ENCODE measurements around the gene MYCT1.
A peak's percentile ranks its signal among the peaks of the same experiment; 100 is the strongest.
"Not testable (repeated sequence)": the region's sequence is repeated elsewhere in the genome, so short reads cannot be mapped to it uniquely, and the experiment has no call there.

Gene MYCT1, protein sequence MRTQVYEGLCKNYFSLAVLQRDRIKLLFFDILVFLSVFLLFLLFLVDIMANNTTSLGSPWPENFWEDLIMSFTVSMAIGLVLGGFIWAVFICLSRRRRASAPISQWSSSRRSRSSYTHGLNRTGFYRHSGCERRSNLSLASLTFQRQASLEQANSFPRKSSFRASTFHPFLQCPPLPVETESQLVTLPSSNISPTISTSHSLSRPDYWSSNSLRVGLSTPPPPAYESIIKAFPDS

DNA sequence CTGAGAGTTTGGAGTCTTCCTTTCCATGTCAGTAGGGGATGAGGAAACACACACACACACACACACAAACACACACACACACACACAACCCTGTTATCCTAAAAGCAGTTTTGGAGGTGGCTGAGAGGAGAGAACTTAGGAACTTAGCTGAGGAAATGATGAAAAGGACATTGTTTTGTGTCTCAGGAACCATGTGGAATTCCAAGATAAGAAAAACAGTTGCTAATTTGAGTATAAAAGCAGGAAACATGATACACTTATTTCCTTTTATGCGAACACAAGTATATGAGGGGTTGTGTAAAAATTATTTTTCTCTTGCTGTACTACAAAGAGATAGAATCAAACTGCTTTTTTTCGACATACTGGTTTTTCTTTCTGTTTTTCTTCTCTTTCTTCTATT lies at the start of gene MYCT1:
Gene MYCT1 (plus strand): TSS at position 264 of the 400 bp plus-strand sequence. CDS start 6 bp downstream, at position 270.
- DNase-seq, result no peak

DNA sequence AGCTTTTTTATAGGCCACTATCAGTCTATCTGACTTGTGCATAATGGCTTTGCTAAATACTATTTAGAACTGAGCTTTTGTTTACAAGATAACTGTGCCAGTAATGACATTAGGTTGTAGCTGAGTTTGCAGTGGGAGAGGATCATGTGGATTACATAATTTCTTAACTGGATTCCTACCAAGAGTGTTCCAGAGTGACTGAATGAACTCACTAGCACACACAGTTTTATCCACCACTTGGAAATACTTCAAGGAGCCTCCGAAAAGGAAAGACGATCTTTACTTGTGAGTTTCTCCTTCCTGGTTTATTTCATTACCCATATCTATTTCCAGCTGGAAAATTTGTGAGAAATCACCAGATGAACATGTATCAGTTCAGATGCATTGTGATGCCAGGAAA lies 49.6 kb upstream of the MYCT1 start:
- DNase-seq, result no peak

DNA sequence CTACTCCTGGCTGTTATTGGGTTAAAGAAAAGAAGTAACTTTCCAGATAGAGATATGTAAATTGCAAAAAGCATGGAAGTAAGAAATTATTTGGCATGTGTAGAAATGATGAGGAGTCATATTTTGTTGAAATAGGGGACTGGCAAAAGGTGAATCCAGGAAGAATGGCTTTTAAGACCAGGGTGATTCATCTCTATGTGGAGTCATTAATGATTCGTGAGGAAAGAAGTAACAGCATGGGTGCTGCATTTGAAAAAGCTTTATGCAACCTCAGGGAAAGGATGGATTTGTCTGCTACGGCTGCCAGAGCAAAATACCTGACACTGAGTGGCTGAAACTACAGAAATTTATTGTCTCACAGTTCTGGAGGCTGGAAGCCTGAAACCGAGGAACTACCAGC lies 45.7 kb upstream of the MYCT1 start:
- DNase-seq, result no peak

DNA sequence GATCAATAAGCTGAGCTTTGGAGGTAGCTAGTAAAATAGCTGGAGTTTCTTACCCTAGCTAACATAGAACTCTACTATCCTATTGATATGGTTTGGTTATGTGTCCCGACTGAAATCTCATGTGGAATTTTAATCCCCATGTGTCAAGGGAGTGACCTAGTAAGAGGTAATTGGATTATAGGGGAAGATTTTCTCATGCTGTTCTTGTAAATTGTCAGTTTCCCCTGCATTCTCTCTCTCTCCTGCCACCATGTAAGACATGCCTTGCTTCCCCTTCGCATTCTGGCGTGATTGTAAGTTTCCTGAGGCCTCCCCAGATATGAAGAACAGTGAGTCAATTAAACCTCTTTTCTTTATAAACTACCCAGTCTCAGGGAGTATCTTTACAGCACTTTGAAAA lies 35.9 kb upstream of the MYCT1 start:
- DNase-seq, result no peak

DNA sequence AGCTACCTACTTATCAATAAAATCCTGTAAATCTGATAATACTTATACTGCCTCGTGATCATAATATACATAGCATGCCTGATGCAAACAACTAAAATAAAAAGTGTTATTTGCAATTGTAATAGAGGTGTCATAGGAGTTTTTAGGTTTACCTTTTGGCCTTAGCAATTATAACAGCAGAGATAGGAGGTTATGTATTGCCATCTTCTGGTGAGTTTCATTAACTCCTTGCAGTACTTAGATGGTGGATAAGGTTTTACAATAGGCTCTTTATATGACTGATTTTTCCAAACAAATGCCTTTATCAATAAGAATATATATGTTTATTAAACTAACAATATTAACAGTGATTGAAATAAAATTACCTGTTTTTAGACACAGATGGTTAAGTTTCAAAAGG lies 27.8 kb upstream of the MYCT1 start:
- DNase-seq, result no peak

DNA sequence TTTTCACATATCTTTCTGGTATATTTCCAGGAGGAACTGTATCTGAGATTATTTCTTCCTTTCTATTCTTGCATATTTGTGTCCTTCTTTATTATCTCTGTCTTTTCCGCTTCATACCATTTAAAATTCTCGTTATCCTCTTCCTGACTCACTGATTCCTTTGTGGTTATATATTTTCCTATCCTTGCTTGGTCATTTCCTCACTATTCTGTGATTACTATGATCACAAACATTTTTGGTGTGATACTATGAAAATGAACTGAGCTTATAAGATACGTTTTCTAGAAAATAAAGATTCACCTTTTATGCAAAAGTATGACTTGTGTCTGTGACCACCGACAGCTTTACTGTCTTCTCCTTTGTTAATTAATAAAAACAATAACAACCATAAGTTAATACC lies 26.5 kb upstream of the MYCT1 start:
- DNase-seq, result no peak

DNA sequence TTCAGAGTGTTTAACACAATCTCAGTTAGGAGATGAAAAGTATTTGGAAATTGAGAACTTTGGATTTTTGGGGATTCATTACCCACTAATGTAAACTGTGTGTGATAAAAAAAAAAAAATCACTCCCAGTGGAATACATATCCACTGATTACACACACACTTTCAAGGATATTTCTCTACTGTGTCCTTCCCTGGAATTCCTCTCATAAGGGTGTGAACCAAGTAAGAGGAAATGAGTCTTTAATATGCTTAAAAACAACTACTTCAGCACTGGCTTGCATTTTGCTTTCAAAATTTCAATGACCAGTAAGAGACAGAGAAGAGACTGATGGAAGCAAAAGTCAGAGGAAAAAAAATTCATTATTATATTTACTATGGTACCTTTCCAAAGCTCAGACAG lies 24.5 kb upstream of the MYCT1 start:
- no peak for DNase-seq

DNA sequence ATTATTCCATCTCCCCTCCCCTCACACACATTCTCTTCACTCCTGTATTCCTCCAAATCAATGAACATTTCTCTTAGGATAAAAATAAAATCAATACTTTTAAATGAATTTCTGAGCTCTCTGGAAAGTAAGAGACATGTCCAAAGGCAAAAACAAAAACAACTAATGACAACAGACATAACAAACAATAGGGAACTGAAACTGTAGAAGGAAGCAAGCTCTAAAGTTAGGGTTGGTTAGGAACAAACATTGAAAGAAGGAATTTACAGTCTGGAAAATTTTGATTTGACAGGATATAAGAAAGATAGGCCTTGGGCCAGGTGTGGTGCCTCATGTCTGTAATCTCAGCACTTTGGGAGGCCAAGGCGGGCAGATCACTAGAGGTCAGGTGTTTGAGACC lies 17.5 kb upstream of the MYCT1 start:
- DNase-seq, result no peak

DNA sequence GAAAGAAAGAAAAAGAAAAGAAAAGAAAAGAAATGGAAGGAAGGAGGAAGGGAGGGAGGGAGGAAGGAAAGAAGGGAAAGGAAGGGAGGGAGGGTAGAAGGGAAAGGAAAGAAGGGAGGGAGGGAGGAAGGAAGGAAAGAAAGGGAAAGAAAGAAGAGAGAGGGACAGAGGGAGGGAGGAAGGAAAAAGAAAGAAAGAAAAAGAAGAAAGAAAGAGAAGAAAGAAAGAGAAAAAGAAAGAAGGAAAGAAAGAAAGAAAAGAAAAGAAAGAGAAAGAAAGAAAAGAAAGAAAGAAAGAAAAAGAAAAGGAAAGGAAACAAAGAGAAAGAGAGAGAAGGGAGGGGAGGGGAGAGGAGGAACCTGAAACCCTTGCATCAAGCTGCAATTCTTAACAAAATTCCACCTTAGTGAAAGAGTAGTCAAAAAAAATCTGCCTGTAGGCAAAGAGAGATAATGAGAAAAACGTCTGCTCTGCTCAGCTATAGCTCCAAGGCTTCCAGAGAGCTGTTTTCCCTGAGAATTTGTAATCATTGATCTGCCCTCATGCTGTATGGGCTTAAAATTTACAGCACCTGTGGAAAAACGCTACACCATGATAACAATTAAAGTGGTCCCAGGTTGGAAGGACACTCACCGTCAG lies 16.7 kb upstream of the MYCT1 start:
- DNase-seq, result no peak

DNA sequence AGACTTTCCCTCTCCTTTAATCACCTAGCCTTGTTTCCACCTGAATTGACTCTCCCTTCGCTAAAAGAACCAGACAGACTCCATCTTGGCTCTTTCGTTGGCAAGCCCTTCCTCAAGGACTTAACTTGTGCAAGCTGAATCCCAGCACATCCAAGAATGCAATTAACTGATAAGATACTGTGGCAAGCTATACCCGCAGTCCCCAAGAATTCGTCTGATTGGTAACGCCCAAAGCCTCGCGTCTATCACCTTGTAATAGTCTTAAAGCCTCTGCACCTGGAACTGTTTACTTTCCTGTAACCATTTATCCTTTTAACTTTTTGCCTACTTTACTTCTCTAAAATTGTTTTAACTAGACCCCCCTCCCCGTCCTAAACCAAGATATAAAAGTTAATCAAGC lies 15.6 kb upstream of the MYCT1 start:
- DNase-seq, result no peak

DNA sequence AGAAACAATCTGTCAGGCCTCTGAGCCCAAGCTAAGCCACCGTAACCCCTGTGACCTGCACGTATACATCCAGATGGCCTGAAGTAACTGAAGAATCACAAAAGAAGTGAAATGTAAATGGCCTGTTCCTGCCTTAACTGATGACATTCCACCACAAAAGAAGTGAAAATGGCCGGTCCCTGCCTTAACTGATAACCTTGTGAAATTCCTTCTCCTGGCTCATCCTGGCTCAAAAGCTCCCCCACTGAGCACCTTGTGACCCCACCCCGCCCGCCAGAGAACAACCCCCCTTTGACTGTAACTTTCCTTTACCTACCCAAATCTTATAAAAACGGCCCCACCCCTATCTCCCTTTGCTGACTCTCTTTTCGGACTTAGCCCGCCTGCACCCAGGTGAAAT lies 14.8 kb upstream of the MYCT1 start:
- not testable (repeated sequence) for DNase-seq

DNA sequence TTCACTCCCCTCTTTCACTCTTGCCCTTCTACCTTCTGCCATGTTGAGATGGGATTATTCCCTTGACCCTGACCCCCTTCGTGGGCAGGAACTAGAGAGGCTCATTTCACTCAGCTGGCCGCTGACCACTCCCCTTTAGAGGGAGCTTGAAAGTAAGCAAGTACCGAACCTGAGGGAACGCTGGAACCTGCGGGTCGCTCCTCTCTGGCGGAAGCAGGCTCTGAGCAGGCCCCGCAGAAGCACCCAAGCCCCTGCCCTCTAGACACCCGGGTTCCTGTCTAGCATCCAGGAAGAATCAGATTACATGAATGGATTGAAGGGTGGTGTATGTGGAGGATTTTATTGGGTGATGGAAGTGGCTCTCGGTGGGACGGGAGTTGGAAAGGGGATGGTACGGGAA lies 11.9 kb upstream of the MYCT1 start:
- DNase-seq, result no peak

DNA sequence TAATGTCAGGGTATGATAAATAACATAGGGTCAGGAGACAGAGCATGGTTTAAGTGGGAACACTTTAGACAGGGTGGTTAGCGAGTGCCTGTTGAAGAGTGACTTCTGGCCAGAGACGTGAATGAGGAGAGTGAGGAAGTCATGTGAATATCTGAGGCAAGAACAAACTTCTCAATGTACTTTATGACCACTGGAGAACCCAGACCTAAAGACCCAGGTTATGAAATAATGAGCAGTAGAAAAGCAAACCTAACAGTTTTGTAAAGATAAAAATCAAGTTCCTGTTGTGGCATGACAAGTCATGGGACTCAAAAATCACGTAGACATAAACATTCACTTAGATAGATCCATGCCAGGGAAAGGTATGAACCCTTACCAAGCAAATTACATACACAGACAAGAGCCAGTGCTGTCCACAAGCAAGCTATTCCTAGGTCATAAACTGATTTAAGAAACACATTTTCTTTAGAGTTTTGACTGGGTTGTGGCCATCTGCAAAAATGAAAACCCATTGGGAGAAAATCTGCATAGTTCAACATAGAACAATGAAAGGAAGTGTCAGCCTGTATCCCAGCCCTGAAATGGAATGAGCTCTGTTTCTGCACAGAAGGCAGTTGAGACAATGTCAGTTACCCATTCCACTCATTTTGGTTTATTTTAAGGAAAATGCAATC lies 2.2 kb upstream of the MYCT1 start:
- DNase-seq, result no peak

DNA sequence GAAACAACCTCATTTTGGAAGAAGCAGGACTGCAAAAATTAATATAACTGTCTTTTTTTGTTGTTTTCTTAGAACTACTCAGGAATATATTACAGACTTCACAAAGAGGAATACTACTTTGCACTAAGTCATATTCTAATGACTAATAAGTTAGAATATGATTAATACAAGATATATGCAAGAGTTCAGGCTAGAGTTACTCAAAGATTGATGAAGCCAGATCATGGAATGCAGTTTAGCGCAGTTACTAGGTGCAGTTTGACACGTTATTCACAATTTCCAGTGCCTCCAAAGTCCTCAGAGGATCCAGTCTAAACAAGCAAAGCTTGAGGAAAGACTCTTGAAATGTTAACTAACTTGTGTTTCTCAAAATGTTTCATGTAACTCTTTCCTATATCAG lies 1.2 kb upstream of the MYCT1 start:
- no peak for DNase-seq

DNA sequence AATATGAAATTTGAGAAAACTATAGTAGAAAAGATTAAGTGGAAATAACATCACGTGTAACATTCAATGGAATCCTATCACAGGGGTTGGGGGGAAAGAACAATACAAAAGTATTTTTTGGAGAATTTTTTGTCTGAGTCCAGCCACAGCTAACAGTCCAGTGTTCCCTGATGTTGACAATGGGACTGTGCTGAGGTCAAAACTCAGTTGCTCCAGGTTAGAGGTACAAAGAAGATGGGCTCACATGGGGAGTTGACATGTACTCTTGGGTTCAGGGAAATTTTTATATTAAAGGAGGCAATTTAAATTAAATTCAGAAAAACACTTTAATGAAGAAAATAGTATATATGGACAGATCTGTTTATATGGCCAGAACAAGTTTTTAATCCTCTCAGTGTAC lies 995 bp downstream of the MYCT1 start:
- DNase-seq, result no peak

DNA sequence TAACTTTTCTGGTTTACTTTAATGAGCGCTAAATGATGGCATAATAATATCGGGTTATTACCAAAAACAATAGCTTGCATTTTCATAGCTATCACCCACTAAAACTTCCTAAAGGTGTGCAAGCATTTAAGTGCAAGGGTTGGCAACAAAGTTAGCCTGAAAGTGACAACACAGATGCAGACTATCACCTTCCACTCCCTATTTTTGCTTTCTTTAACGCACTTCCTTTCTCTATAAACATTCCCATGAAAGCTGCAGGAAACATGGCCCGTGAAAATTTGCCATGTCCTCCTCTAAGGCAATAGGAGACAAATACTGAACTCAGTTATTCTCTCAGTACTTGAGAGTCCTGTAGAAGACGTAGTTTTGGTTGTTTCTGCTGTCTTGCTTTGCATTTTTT lies 2.7 kb downstream of the MYCT1 start:
- no peak for DNase-seq

DNA sequence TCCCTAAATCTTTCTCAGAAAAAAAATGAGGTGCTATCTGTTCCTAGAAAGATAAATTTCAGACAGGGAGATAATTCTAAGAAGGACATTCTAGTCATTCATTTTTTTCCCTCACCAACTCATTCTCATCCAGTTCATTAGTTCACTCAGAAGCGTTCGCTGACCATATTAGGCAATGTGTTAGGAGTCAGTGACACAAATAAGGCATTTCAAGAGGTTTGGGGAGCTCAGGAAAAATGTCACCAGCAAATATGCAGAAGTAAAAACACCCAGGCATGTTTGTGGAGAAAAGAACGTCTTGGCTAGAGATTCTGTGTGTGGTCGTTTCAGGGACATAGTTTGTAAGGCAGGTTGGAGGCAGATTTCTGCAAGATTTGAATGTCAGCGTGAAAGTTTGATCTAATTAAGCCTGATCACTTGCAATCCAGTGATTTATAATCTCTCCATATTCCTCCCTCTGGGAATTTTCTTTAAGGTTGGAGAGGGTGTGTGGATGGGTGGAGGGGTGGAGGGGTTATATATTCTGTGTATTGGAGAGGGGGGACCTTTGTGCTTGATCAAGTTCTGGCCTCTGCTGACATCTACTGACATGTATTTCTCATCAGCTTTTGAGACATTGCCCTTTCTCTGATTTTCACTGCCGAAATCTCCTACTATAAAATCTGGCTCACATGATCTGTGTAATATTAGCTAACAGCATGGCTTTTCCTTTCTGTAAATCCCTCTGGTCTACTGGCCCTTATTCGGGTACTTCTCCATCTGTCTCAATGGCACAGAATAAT lies 3.6 kb downstream of the MYCT1 start:
- DNase-seq, result no peak

DNA sequence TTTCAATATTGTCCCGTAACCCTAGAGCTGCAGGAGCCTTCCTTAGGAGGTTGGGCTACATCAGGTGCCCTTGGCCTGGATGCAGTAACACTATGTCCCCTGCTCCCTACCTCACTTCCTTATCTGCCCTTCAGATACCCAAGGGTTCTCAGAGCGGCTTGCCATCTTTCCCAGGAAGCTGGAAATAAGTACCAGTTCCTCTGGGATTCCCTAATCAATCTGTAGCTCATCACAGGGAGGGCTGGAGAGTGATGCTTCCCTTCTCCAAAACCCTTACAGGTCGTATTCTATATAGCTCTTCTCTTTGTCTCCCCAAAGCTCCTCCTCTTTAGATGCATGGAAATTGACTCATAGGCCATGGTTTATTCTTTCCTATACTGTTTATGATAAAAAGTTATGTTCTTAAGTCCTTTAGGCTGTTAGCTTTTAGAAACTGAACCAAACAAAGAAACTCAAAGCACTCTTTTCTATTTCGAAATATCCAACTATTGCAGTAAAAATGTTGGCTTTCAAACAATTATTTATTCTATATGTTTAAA lies 4.2 kb downstream of the MYCT1 start:
- DNase-seq, result no peak

DNA sequence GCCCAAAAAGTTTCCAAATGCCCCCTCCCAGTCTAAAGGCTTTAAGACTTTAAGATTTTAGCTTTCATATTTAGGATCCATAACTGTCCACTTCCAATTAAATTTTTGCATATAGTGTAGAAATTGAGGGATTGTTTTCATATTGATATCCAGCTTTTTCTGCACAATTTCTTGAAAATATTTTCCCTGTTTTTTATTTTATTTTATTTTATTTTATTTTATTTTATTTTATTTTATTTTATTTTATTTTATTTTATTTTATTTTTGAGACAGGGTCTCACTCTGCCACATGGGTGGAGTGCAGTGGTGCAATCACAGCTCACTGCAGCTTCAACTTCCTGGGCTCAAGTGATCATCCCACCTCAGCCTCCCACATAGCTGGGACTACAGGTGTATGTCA lies 6.1 kb downstream of the MYCT1 start:
- DNase-seq, result not testable (repeated sequence)

DNA sequence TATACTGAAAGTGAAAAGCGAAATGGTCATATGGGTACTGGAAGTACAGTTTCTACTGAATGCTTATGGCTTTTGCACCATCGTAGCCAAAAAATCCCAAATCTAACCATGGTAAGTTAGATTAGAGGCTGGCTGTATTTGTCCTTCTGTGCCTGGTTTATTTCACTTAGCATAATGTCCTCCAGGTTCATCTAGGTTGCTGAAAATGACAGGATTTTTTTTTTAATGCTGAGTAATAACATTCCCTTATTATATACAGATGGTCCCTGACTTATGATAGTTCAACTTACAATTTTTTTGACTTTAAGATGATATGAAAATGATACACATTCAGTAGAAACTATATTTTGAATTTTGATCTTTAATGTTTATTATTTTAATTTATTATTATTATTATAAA lies 7.6 kb downstream of the MYCT1 start:
- DNase-seq, result no peak

DNA sequence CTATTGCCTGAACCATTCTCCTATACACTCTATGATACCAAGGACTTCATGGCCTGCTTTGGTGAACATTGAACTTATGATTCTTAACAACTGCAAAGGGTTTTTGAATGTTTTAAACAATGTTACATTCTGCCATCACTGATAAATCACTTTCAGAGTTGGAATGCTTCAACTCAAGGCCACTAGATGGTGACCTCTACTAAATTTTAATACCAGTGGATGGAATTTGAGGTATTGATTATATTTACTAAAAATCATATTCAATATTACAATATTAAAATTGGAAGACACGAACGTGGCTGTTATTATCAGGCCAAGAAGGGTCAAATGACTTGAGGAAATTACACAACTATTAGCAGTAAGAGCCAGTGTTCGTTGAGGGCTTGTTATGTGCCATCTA lies 18.6 kb downstream of the MYCT1 start:
- DNase-seq, result no peak

DNA sequence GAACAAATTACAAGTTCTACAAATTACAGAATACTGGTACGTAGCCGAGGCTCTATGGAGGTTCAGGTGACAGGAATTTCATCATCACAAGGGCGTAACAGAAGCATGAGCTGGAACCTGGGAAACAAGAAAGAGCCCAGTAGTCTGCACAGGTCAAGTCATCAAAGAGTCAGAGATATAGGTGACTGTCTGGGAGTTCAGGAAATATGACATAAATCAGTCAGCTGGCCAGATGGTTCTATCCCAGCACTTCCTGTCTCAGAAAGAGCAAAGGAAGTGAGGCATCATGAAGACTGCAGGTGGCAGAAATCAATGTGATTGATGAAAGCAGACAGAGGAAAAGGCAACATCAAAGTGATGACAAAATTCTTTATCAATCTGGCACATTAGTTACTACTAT lies 23.3 kb downstream of the MYCT1 start:
- DNase-seq, result no peak

DNA sequence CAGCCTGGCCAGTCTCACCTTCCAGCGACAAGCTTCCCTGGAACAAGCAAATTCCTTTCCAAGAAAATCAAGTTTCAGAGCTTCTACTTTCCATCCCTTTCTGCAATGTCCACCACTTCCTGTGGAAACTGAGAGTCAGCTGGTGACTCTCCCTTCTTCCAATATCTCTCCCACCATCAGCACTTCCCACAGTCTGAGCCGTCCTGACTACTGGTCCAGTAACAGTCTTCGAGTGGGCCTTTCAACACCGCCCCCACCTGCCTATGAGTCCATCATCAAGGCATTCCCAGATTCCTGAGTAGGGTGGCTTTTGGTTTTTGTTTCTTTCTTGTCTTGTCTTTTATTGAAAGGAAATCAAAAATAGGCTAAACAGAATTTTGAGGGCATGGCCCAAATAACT lies 24.3 kb downstream of the MYCT1 start:
- DNase-seq, result peak; percentile 58

DNA sequence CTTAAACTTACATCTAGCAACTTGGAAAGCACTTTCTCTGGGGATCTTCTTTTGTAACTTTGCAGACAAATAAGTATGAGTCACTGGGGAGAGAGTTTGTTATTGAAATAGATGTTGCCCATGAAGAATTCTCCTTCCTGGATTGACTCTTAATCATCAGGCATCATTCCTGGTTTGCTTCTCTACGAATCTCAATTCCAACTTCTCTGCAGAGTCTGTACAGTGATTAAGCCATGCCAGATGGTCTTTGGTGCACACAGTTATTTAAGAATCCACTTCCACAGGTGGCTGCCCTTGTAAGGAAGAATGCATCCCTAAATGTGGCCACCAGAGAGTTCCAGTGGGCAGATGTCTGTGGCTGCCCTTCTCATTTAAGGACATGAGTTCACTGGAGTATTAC lies 25.7 kb downstream of the MYCT1 start:
- no peak for DNase-seq

Measured in islet precursor cell (in vitro differentiated cells).